NCI-H2171 (cell line): ENCODE results near the gene FAM222B.
"Not testable (repeated sequence)": the region's sequence is repeated elsewhere in the genome, so short reads cannot be mapped to it uniquely, and the experiment has no call there.

Source experiments
- DNase-seq: peaks from one replicate; lab custom pipeline; 2025; lab: John Stamatoyannopoulos, UW

The FAM222B gene

DNA sequence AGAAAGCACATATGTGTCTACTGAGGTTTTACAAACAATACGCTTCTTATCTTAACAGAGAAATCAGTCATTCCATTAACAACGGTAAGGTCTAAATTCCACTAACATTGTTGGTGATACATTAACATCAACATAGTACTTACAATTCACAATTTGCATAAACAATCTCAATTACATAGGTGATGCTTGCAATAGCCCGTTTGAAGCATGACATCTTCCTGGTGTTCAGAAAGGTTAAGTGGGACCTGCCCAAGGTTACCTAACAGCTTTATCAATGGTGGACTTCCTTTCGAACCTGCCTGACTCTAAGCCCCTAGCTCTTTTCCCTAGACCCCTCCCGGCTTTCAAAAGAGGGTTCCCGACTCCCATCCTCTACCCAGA, 699 bp downstream of the FAM222B start:
- DNase-seq: no peak

GRCh38 chr17:28839221-28839620, 3.4 kb downstream of the FAM222B start:
- DNase-seq: no peak

DNA sequence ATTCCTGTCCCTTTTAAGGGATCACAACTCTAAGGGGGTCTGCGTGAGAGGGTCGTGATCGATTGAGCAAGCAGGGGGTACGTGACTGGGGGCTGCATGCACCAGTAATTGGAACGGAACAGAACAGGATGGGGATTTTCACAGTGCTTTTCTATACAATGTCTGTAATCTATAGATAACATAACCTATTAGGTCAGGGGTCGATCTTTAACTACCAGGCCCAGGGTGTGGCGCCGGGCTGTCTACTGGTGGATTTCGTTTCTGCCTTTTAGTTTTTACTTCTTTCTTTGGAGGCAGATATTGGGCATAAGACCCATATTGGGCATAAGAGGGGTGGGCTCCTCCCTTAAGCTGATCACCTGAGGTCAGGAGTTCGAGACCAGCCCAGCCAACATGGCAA, 6.0 kb downstream of the FAM222B start:
- DNase-seq: not testable (repeated sequence)

DNA sequence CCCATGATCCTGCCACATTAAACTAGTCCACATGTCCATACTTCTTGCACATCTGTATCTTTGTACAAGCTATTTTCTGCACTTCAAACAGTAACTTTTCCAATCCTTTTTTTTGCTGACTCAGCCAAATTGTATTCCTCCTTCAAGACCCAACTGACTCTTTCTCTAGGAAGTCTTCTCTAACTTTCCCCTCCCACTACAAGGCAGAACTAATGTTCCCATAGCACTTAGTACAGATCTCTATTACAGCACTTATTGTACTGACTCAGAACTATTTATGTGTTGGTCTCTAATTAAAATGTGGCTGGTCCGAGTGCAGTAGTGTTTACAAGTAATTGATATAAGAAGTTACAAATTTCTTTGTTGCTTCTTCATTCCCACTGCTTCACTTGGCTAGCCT, 8.2 kb downstream of the FAM222B start:
- no peak for DNase-seq

GRCh38 chr17:28828294-28829040, 14.1 kb downstream of the FAM222B start:
- DNase-seq: no peak

- no peak for DNase-seq
These were observed 14.9 kb downstream of the FAM222B start for GRCh38 chr17:28827672-28828071.

- DNase-seq: no peak
These were observed 23.0 kb downstream of the FAM222B start for GRCh38 chr17:28819582-28819981.

GRCh38 chr17:28818819-28819221, 23.8 kb downstream of the FAM222B start:
- no peak for DNase-seq

GRCh38 chr17:28816540-28816939, 26.1 kb downstream of the FAM222B start:
- no peak for DNase-seq

- DNase-seq: no peak
These were observed 29.7 kb downstream of the FAM222B start for GRCh38 chr17:28812748-28813377.

DNA sequence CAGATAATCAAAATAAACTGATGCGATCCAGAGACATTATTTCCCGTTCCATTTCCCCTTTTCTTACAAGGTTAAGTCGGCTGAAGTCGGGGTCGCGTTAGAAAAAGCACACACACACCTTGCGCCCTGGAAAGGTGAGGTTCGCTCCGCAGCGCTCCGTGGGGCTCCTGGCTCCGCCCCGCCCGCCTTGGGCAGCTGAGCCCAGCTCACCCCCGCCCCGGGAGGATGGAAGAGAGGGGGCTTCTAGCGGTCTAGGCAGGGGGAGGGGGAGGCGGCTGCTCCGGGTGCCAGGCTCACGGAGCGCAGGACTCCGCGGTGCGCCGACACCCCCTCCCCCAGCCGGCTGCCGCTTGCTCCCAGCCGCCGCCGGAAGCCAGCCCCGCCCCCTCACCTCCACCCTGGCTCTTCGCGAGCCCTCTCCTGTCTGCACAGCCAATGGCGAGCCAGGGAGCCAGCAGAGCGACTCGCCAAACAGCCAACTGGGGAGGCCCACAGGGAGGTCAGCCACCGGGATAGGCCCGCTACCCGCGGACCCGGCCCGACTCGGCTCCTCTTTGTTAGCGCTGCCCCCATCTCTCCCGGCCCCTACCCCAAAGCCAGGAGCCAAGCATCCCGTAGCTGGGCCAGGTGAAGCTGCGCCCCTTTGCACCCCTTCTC, 30.4 kb downstream of the FAM222B start:
- DNase-seq: peak; percentile 97

DNA sequence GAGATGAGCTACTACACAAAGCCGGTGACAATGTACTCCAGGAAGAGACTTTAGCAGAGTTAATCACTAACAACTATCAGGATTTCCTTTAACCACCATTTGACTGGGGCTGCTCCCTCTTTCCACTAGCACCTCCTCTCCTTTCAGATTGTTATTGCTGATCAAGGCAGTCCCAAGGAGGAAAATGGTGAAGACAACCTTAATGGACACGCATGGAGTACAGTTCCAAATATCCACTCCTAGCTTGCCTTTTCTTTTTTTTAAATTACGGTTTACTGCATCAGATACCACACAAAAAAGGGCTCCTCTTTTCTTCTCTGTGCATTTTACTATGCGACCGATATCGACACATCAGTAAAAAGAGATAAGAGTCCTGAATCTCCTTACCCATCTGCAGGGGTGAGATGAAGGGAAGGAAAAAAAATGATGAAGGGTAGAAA, 30.9 kb downstream of the FAM222B start:
- DNase-seq: peak; percentile 8

- DNase-seq: no peak
These were observed 32.2 kb downstream of the FAM222B start for GRCh38 chr17:28810437-28810836.

- no peak for DNase-seq
These were observed 34.5 kb downstream of the FAM222B start for GRCh38 chr17:28807925-28808634.

DNA sequence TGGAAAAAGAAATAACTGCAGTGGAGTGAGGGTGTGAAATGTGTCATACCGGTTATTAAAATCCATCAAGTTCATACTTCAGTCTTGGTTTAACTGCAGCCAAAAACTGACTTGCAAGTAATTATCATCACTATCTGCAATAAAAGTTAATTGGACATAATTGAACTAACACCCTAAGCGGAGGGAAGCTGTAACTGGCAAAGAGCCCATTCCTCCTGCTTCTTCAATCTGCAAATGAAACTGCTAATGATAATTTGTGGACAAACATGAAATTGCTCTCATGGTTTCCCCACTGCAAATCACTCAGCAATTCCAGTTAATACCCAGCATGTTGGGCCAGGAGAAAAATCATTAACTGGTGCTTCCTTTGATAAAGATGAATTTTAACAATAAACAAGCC, 46.5 kb downstream of the FAM222B start:
- DNase-seq: no peak

GRCh38 chr17:28794846-28795441, 47.6 kb downstream of the FAM222B start:
- DNase-seq: not testable (repeated sequence)

DNA sequence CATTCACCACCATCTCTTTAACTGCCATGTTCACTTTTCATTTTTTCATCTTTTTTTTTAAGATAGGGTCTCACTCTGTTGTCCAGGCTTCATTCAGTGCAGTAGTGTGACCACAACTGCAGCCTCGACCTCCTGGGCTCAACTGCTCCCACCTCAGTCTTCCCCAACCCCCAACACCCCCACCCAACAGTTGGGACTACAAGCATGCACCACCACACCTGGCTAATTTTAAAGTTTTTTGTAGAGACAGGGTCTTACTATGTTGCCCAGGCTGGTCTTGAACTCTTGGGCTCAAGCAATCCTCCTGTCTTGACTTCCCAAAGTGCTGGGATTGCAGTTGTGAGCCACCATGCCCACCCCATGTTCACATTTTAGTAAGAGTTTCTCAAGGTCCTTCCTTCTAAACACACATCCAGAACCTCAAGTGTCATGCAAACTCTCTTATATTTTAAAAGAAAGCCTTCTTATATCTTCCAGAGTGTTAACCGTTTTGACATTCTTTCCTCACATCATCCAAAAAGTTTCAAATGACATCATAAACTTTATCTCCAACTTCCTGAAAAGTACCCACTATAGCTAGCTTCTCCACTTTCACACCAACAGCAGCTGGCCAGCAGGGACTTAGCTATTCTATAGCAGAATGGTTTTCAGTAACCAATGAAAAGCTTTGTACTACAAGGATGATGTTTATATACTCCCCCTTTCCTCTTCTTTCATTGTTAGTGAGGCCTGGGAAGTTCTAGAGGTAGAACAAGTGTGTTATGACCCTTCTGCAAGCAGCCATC, 49.5 kb downstream of the FAM222B start:
- DNase-seq: no peak

GRCh38 chr17:28788100-28788499, 54.5 kb downstream of the FAM222B start:
- DNase-seq: no peak

- DNase-seq: no peak
These were observed 59.4 kb downstream of the FAM222B start for GRCh38 chr17:28783161-28783560.

DNA sequence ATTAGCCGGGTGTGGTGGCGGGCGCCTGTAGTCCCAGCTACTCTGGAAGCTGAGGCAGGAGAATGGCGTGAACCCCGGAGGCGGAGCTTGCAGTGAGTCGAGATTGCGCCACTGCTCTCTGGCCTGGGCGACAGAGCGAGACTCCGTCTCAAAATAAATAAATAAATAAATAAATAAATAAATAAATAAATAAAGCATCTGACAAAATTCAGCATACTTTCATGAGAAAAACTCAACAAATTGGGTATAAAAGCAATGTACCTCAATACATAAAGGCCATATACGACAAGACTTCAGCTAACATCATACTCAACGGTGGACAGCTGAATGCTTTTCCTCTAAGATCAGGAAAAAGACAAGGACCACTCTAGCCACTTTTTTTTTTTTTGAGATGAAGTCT, 63.0 kb downstream of the FAM222B start:
- not testable (repeated sequence) for DNase-seq

GRCh38 chr17:28777178-28777577, 65.4 kb downstream of the FAM222B start:
- DNase-seq: no peak
